HEK293 (cell line): Measurements from ENCODE around the gene KRTAP10-12.
A peak's percentile ranks its signal among the peaks of the same experiment; 100 is the strongest.

Experiments used
- CTCF ChIA-PET: fragments of 350-600 bp; formaldehyde crosslinking; extraction: SDS; loops from one replicate; lab custom pipeline; 2021; ENCODE audit warnings: antibody characterized with exemption; lab: Yijun Ruan, JAX
- POLR2A ChIA-PET: fragments of 300-600 bp; formaldehyde crosslinking; extraction: SDS; loops from one replicate; lab custom pipeline; 2020; ENCODE audit warnings: antibody characterized with exemption, inconsistent platforms; lab: Yijun Ruan, JAX
- H3K27ac ChIP-seq: fragments of 200-500 bp; sonication (Bioruptor generic); 2 replicates; pipeline ENCODE4 v1.5.1; 2014; ENCODE audit warnings: low read depth, low read length, control low read depth, inconsistent platforms; ENCODE audit errors: extremely low read depth
- H3K36me3 ChIP-seq, 2 experiments: fragments of 200-500 bp in 1 of 2; sonication (Bioruptor generic) in 1 of 2; 1 replicate in 1 of 2; 2 replicates in 1 of 2; pipeline ENCODE4 v1.5.1; 2014 to 2017; ENCODE audit warnings: inconsistent platforms in 2 of 2, low read length in 2 of 2; ENCODE audit not compliant: control insufficient read depth in 2 of 2, insufficient read depth in 1 of 2
- H3K4me1 ChIP-seq: fragments of 200-500 bp; sonication (Bioruptor generic); 2 replicates; pipeline ENCODE4 v1.5.1; 2014; ENCODE audit warnings: mild to moderate bottlenecking, low read length, inconsistent platforms; ENCODE audit not compliant: control insufficient read depth, insufficient read depth
- H3K4me3 ChIP-seq: 2 replicates; pipeline ENCODE4 v1.5.1; 2011; ENCODE audit warnings: low read depth, mild to moderate bottlenecking, control low read depth, low read length, moderate library complexity
- H3K9me3 ChIP-seq: fragments of 200-500 bp; sonication (Bioruptor generic); 2 replicates; pipeline ENCODE4 v1.5.1; 2014; ENCODE audit warnings: low read depth, low read length, inconsistent platforms; ENCODE audit not compliant: control insufficient read depth, insufficient read depth
- IKZF3 ChIP-seq: fragments of 450-650 bp; IDR thresholded peaks from 2 replicates; pipeline ENCODE4 v1.5.0; 2018; ENCODE audit warnings: missing biosample characterization, mild to moderate bottlenecking, missing genetic modification characterization, moderate library complexity
- SALL2 ChIP-seq: fragments of 450-650 bp; formaldehyde crosslinking; IDR thresholded peaks from 2 replicates; pipeline ENCODE4 v1.5.0; 2017; ENCODE audit warnings: missing biosample characterization, mild to moderate bottlenecking, missing genetic modification characterization, borderline replicate concordance
- ZFHX2 ChIP-seq: fragments of 450-650 bp; formaldehyde crosslinking; conservative IDR thresholded peaks from 2 replicates; pipeline ENCODE4 v1.5.1; 2016; ENCODE audit warnings: missing biosample characterization, missing genetic modification characterization
- ZIC2 ChIP-seq: fragments of 450-650 bp; formaldehyde crosslinking; IDR thresholded peaks from 2 replicates; pipeline ENCODE4 v1.5.1; 2016; ENCODE audit warnings: missing biosample characterization, missing genetic modification characterization
- ZNF132 ChIP-seq: fragments of 450-650 bp; formaldehyde crosslinking; IDR thresholded peaks from 2 replicates; pipeline ENCODE4 v1.5.1; 2017; ENCODE audit warnings: missing biosample characterization, missing genetic modification characterization, borderline replicate concordance
- ZNF157 ChIP-seq: fragments of 450-650 bp; formaldehyde crosslinking; IDR thresholded peaks from 2 replicates; pipeline ENCODE4 v1.5.1; 2016; ENCODE audit warnings: missing biosample characterization, missing genetic modification characterization
- ZNF248 ChIP-seq: fragments of 450-650 bp; formaldehyde crosslinking; IDR thresholded peaks from 2 replicates; pipeline ENCODE4 v1.5.1; 2017; ENCODE audit warnings: missing biosample characterization, missing genetic modification characterization
- ZNF391 ChIP-seq: fragments of 450-650 bp; formaldehyde crosslinking; IDR thresholded peaks from 2 replicates; pipeline ENCODE4 v1.5.1; 2016; ENCODE audit warnings: low read depth, missing biosample characterization, missing genetic modification characterization, borderline replicate concordance
- ZNF48 ChIP-seq: fragments of 450-650 bp; formaldehyde crosslinking; IDR thresholded peaks from 2 replicates; pipeline ENCODE4 v1.5.1; 2016; ENCODE audit warnings: missing biosample characterization, missing genetic modification characterization
- ZNF561 ChIP-seq: fragments of 450-650 bp; IDR thresholded peaks from 2 replicates; pipeline ENCODE4 v1.5.1; 2018; ENCODE audit warnings: missing biosample characterization, missing genetic modification characterization, borderline replicate concordance
- ZNF658 ChIP-seq: fragments of 450-650 bp; formaldehyde crosslinking; IDR thresholded peaks from 2 replicates; pipeline ENCODE4; 2016; ENCODE audit warnings: missing biosample characterization, missing genetic modification characterization
- TF ChIP-seq, protein P1 (sequence below): fragments of 450-650 bp; formaldehyde crosslinking; IDR thresholded peaks from 2 replicates; pipeline ENCODE4 v1.5.1; 2016; ENCODE audit warnings: missing biosample characterization, missing genetic modification characterization
- TF ChIP-seq, protein P2 (sequence below): fragments of 450-650 bp; formaldehyde crosslinking; IDR thresholded peaks from 2 replicates; pipeline ENCODE4 v1.5.1; 2016; ENCODE audit warnings: missing biosample characterization, missing genetic modification characterization
- TF ChIP-seq, protein P3 (sequence below): sonication (generic); formaldehyde crosslinking; IDR thresholded peaks from 2 replicates; pipeline ENCODE4 v1.8.1; 2022; ENCODE audit warnings: mild to moderate bottlenecking, moderate library complexity, missing genetic modification reagents
- TF ChIP-seq, protein P4 (sequence below): fragments of 450-650 bp; formaldehyde crosslinking; IDR thresholded peaks from 2 replicates; pipeline ENCODE4 v1.5.1; 2016; ENCODE audit warnings: missing biosample characterization, missing genetic modification characterization

Gene KRTAP10-12

DNA sequence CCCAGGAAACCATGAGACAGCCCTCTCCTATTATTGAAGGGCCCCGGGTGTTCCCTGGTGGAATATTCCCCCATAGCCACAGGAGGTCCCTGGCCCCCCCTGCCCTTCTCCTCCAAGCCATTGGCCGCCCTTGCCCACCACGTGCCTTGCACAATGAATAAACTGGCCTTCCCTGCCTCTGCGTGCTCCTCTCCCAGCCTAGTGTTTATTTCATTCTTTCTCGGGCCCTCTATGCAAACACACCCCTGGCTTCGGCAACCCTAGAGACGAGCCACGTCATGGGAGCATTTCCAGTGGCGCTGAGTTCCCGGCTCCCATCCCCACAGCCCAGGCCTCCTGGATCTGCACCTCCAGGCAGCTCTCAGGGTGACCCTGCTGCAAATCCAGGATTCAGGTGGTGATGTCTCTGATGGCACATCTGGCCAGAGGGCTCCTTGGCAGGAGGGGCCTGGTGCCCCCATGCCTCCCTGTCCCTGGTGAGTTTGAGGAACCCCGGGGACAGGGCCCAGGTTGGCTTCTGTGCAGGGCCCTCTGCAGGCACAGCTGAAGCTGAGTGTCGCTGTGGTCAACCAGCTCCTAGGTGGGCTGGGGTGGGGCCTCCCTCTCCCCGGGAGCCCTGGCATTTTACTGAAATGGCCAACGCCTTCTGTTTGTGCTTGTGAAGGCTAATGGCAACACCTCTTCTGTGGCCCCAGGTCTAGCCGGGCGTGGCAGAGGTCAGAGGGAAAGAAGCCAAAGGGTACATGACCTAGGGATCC is 6.2 kb downstream of the KRTAP10-12 start:
- H3K27ac ChIP-seq: no peak overlapping the region
- H3K4me1 ChIP-seq: no peaks in the 10 kb centered on the region
- ChIA-PET CTCF (no interaction called here), POLR2A (interaction anchor here (0.5 kb wide), 1 partner anchor 58 kb away, joined by 4 read pairs; no protein-coding TSS in a partner anchor)
- H3K9me3 ChIP-seq: no peaks in the 10 kb centered on the region
- 0 out of 2 replicates have a peak, but pooled peaks have one; percentile 11 for TF ChIP-seq ZIC2 (tag by site-specific recombination)
- TF ChIP-seq, protein P1, sequence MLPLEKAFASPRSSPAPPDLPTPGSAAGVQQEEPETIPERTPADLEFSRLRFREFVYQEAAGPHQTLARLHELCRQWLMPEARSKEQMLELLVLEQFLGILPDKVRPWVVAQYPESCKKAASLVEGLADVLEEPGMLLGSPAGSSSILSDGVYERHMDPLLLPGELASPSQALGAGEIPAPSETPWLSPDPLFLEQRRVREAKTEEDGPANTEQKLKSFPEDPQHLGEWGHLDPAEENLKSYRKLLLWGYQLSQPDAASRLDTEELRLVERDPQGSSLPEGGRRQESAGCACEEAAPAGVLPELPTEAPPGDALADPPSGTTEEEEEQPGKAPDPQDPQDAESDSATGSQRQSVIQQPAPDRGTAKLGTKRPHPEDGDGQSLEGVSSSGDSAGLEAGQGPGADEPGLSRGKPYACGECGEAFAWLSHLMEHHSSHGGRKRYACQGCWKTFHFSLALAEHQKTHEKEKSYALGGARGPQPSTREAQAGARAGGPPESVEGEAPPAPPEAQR (tag by site-specific recombination): no peak
- H3K36me3 ChIP-seq: no peaks in the 10 kb centered on the region
- H3K4me3 ChIP-seq: no peak overlapping the region

DNA sequence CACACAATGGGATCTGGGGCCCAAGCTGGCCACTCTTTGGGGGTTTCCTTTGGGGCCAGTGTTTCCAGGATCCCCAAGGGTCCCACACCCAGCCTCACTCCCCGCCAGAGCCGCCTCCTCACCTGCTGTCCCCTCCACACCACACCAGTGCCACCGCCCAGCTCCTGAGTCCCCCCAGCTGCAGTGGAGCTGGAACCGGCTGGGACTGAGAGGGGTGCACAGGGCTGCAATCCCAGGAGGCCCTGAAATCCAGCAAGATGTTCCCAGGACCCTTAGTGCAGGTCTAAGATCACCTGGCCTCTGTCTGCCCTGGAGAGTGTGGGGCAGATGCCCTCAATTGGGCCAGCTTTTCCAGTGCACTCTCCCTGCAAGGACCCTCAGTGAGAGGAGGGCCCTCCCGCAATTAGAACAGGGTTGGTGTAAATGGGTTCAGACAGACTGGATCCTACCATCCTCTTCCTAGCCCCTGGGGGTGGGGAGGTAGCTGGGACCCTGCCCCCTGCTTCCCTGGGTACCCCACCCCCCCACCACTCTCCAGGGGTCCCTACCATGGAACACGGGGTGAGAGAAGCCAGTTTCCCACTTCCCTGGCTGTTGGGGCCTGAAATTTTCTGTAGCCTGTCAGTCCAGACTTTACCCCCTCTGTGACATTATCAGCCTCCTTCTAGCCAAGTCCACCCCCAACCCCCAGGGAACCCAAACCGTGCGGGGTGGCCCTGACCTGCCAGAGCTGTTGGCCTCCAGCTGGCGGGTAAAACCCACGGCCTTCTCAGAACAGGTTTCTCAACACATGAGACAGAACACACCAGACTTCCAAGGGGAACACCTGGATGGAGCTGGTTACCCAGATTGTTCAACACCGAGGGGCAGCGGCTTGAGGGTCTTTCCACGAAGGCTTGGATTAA is 7.0 kb downstream of the KRTAP10-12 start:
- CTCF ChIA-PET: interaction anchor here (0.6 kb wide), 1 partner anchor 8 kb away, joined by 3 read pairs; no protein-coding TSS in a partner anchor

DNA sequence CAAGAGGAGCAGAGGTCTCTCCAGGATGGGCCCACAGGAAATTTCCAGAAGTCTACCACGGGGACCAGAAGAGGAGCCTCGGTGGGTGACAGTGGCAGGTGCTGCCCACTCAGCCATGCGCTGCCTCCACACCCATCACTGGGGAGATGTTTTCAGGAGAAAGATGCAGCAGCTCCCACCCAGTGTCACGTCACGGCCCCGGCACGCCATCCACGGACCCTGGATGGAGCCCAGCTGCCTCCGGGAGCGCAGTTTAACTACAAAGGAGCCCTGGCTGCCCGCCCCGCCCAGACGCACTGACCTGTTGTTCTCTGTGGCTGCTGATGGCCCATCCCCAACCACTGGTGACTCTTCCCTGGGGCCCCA is 7.6 kb downstream of the KRTAP10-12 start:
- Histone ChIP-seq H3K9me3 (no peaks in the 10 kb centered on the region), H3K36me3 (no peaks in the 10 kb centered on the region), H3K4me1 (peaks cover 4% of the 10 kb centered on the region; the same call in 1 of the 2 replicates), H3K4me3 (no peak overlapping the region), H3K27ac (no peak overlapping the region)
- POLR2A ChIA-PET: no interaction called here
- CTCF ChIA-PET: no interaction called here
- TF ChIP-seq SALL2 (tag by site-specific recombination) (no peak), ZNF132 (no peak), ZNF48 (no peak), IKZF3 (tag by site-specific recombination) (no peak), ZNF157 (no peak), ZFHX2 (no peak), ZNF561 (tag by site-specific recombination) (no peak), ZNF658 (tag by site-specific recombination) (no peak), ZNF248 (tag by site-specific recombination) (no peak), ZNF391 (no peak)
- TF ChIP-seq, protein P2, sequence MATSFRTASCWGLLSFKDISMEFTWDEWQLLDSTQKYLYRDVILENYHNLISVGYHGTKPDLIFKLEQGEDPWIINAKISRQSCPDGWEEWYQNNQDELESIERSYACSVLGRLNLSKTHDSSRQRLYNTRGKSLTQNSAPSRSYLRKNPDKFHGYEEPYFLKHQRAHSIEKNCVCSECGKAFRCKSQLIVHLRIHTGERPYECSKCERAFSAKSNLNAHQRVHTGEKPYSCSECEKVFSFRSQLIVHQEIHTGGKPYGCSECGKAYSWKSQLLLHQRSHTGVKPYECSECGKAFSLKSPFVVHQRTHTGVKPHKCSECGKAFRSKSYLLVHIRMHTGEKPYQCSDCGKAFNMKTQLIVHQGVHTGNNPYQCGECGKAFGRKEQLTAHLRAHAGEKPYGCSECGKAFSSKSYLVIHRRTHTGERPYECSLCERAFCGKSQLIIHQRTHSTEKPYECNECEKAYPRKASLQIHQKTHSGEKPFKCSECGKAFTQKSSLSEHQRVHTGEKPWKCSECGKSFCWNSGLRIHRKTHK: no peak

More for the DNA sequence above, 7.0 kb downstream of the KRTAP10-12 start:
- TF ChIP-seq, protein P3, sequence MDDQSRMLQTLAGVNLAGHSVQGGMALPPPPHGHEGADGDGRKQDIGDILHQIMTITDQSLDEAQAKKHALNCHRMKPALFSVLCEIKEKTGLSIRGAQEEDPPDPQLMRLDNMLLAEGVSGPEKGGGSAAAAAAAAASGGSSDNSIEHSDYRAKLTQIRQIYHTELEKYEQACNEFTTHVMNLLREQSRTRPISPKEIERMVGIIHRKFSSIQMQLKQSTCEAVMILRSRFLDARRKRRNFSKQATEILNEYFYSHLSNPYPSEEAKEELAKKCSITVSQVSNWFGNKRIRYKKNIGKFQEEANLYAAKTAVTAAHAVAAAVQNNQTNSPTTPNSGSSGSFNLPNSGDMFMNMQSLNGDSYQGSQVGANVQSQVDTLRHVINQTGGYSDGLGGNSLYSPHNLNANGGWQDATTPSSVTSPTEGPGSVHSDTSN (CRISPR knock-in tag): no peak
- TF ChIP-seq, protein P4, sequence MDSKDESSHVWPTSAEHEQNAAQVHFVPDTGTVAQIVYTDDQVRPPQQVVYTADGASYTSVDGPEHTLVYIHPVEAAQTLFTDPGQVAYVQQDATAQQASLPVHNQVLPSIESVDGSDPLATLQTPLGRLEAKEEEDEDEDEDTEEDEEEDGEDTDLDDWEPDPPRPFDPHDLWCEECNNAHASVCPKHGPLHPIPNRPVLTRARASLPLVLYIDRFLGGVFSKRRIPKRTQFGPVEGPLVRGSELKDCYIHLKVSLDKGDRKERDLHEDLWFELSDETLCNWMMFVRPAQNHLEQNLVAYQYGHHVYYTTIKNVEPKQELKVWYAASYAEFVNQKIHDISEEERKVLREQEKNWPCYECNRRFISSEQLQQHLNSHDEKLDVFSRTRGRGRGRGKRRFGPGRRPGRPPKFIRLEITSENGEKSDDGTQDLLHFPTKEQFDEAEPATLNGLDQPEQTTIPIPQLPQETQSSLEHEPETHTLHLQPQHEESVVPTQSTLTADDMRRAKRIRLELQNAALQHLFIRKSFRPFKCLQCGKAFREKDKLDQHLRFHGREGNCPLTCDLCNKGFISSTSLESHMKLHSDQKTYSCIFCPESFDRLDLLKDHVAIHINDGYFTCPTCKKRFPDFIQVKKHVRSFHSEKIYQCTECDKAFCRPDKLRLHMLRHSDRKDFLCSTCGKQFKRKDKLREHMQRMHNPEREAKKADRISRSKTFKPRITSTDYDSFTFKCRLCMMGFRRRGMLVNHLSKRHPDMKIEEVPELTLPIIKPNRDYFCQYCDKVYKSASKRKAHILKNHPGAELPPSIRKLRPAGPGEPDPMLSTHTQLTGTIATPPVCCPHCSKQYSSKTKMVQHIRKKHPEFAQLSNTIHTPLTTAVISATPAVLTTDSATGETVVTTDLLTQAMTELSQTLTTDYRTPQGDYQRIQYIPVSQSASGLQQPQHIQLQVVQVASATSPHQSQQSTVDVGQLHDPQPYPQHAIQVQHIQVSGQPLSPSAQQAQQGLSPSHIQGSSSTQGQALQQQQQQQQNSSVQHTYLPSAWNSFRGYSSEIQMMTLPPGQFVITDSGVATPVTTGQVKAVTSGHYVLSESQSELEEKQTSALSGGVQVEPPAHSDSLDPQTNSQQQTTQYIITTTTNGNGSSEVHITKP (tag by site-specific recombination): 0 out of 2 replicates have a peak, but pooled peaks have one; percentile 10
- POLR2A ChIA-PET: interaction anchor here (0.5 kb wide), 1 partner anchor 59 kb away, joined by 4 read pairs; no protein-coding TSS in a partner anchor
- Histone ChIP-seq H3K9me3 (no peaks in the 10 kb centered on the region), H3K4me3 (no peak overlapping the region), H3K4me1 (no peaks in the 10 kb centered on the region), H3K27ac (no peak overlapping the region), H3K36me3 (no peaks in the 10 kb centered on the region)
